GM10248 (cell line): ENCODE measurements around the gene MAML2.

ENCODE experiments used
- CTCF ChIA-PET: fragments of 300-600 bp; sonication (Branson Sonifier 250); formaldehyde crosslinking; extraction: SDS; loops from one replicate; lab custom pipeline; 2021; ENCODE audit warnings: antibody characterized with exemption; lab: Yijun Ruan, JAX
- POLR2A ChIA-PET: fragments of 350-650 bp; sonication (Branson Sonifier 250); formaldehyde crosslinking; extraction: SDS; loops from one replicate; lab custom pipeline; 2020; ENCODE audit warnings: antibody characterized with exemption; lab: Yijun Ruan, JAX
- DNase-seq: peaks from one replicate; pipeline ENCODE4 v3.0.0; 2012; ENCODE audit errors: extremely low spot score
- TF ChIP-seq, protein P1 (sequence below): IDR thresholded peaks from 2 replicates; pipeline ENCODE4 v1.5.1; 2012; ENCODE audit warnings: mild to moderate bottlenecking, low read depth; ENCODE audit errors: extremely low read depth, missing control alignments, control extremely low read depth

MAML2 gene

DNA sequence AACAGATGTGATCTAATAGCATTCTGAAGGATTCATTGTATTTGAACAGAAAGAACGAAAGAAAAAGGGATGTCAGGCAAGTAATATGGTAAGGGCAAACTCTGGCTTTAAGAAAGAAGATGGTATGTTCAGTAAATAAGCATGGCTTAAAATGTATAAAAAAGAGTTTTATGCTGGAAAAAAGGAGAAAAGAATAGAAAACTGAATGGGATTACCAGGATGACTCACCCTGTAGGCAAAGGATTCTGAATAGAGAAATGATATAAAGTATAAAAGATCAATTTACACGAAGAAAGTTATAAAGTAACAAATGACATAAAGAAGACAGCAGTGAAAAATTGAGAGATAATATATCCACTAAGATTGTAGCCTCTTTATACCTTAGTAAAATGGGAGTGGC lies 42.2 kb upstream of the MAML2 start:
- no peak for DNase-seq
- POLR2A ChIA-PET, result no interaction called here
- CTCF ChIA-PET, result interaction anchor here (1.5 to 1.7 kb wide), 2 partner anchors 14 to 42 kb away, joined by 5 to 8 read pairs; partner anchors contain the start of gene MAML2
- TF ChIP-seq, protein P1, sequence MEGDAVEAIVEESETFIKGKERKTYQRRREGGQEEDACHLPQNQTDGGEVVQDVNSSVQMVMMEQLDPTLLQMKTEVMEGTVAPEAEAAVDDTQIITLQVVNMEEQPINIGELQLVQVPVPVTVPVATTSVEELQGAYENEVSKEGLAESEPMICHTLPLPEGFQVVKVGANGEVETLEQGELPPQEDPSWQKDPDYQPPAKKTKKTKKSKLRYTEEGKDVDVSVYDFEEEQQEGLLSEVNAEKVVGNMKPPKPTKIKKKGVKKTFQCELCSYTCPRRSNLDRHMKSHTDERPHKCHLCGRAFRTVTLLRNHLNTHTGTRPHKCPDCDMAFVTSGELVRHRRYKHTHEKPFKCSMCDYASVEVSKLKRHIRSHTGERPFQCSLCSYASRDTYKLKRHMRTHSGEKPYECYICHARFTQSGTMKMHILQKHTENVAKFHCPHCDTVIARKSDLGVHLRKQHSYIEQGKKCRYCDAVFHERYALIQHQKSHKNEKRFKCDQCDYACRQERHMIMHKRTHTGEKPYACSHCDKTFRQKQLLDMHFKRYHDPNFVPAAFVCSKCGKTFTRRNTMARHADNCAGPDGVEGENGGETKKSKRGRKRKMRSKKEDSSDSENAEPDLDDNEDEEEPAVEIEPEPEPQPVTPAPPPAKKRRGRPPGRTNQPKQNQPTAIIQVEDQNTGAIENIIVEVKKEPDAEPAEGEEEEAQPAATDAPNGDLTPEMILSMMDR, result no peak

DNA sequence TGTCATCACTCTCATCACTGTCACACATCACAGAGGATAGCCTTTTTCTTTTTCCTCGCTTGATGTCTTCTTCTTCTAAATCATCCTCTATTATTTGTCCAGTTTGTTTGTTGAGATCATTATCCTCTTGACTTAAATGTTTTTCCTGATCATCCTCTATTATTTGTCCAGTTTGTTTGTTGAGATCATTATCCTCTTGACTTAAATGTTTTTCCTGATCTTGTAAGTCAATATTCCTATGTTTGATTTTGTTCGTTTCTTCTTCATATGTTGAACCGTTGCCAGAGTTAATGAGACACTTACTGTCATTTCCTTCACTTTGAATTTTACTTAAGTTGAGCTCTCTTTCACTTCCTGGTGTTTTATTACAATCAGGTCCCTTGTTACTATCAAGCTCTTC lies 41.2 kb upstream of the MAML2 start:
- TF ChIP-seq, protein P1, result no peak
- DNase-seq, result no peak
- ChIA-PET POLR2A (no interaction called here), CTCF (interaction anchor here (1.0 to 1.7 kb wide), 3 partner anchors 10 to 41 kb away, joined by 5 to 8 read pairs (median 5); partner anchors contain the start of gene MAML2)

DNA sequence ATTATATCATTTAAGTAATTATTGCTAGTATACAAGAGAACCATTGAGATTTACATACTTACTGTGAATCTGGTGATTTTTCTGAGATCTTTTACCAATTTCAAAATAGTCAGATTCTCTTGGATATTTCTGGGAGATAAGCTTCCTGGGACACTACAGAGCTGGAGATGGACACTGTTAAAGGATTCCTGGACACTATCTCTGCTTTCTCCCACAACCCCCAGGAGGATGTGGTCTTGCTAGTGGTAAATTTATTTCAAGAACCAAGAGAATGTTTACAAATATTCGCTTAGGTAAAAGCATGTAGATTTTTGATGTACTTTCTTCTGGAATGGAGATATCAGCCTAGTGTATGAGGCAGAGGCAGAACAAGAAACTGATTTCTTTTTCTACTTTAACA lies 33.8 kb upstream of the MAML2 start:
- TF ChIP-seq, protein P1, result no peak
- ChIA-PET CTCF (interaction anchor here (1.4 kb wide), 1 partner anchor 15 kb away, joined by 3 read pairs; no protein-coding TSS in a partner anchor), POLR2A (no interaction called here)
- no peak for DNase-seq

DNA sequence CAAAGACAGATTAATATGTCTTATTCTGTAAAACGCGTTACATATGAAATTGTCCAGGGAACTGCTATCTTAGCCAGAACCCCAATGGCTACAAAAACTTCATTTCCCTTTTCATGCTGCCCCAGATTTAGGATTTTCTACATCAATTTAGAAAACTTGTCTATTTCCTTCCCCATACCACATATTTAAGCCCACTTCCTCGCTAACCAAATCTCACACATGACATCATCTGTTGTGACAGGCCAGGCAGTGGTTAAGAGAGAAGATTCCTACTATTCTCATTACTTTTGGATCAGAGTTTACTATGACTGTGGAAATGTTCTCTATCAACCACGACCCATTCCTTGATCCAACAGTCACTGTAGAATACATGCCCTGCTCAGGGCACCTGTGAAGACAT lies 30.8 kb upstream of the MAML2 start:
- ChIA-PET POLR2A (no interaction called here), CTCF (no interaction called here)
- no peak for DNase-seq
- TF ChIP-seq, protein P1, result no peak

GRCh38 chr11:96367342-96367741 lies 24.3 kb upstream of the MAML2 start:
- TF ChIP-seq, protein P1, result no peak
- CTCF ChIA-PET, result no interaction called here
- no peak for DNase-seq
- POLR2A ChIA-PET, result no interaction called here

GRCh38 chr11:96366024-96366423 lies 23.0 kb upstream of the MAML2 start:
- ChIA-PET CTCF (interaction anchor here (1.0 to 1.4 kb wide), 2 partner anchors 23 to 31 kb away, joined by 3 to 7 read pairs; partner anchors contain the start of gene MAML2), POLR2A (no interaction called here)
- TF ChIP-seq, protein P1, result no peak
- DNase-seq, result no peak
